GM12874 (cell line): ENCODE results near the gene SKOR2.
A peak's percentile ranks its signal among the peaks of the same experiment; 100 is the strongest.

Experiments
- TF ChIP-seq, protein P1 (sequence below): IDR thresholded peaks from 2 replicates; pipeline ENCODE4 v1.5.1; 2011; ENCODE audit warnings: low read depth, mild to moderate bottlenecking, control low read depth, low read length, moderate library complexity; ENCODE audit not compliant: insufficient read depth

Gene SKOR2

DNA sequence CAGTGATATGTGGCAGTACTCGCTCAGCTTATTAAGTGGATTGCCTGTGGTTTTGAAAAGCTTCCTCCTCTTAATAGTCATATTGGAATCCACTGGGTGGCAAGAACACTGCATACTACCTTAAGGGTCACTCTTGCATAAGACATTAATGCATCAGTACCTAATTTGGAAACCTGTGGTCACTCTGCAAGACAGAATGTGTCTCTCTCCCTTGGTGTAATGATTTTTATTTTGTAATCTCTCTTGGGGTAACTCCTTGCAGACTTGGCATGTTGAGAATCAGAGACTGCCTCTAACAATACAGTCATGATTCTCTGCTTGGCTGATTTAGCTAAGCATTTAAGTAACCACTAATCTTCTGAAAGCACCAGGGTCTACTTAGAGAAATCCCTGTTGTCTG, 42.3 kb downstream of the SKOR2 start:
- TF ChIP-seq, protein P1, sequence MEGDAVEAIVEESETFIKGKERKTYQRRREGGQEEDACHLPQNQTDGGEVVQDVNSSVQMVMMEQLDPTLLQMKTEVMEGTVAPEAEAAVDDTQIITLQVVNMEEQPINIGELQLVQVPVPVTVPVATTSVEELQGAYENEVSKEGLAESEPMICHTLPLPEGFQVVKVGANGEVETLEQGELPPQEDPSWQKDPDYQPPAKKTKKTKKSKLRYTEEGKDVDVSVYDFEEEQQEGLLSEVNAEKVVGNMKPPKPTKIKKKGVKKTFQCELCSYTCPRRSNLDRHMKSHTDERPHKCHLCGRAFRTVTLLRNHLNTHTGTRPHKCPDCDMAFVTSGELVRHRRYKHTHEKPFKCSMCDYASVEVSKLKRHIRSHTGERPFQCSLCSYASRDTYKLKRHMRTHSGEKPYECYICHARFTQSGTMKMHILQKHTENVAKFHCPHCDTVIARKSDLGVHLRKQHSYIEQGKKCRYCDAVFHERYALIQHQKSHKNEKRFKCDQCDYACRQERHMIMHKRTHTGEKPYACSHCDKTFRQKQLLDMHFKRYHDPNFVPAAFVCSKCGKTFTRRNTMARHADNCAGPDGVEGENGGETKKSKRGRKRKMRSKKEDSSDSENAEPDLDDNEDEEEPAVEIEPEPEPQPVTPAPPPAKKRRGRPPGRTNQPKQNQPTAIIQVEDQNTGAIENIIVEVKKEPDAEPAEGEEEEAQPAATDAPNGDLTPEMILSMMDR, result no peak

DNA sequence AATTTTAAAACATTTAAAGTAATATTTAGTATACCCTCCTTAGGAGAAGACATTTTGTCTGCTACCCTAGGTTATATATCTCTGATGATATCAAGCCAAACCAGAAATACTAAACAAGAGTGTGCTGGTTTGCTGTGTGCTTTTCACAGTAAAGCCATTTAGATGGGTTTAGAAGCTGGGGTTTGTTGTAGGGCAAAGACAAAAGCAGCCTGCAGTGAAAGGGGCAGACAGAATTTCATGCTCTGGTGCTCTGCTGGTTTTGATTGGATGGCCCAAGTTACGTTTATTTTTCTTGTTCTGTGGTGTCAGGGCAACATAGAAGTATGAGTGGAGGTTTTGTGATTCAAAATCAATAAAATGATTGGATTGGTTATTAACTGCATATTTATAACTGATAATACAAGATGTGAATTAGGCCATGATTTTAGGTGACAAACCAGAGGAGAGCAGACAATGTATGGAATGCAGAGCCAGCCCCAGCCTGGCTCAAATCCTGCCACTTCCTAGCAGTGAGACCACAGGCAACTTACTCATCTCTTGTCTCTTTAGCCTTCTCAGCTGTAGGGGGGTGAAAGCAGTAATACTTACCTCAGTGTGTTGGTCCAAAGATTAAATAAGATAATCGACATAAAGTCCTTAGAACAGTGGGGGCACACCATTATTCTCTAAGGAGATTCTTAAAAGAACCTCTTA, 44.4 kb downstream of the SKOR2 start:
- TF ChIP-seq, protein P1, result no peak

DNA sequence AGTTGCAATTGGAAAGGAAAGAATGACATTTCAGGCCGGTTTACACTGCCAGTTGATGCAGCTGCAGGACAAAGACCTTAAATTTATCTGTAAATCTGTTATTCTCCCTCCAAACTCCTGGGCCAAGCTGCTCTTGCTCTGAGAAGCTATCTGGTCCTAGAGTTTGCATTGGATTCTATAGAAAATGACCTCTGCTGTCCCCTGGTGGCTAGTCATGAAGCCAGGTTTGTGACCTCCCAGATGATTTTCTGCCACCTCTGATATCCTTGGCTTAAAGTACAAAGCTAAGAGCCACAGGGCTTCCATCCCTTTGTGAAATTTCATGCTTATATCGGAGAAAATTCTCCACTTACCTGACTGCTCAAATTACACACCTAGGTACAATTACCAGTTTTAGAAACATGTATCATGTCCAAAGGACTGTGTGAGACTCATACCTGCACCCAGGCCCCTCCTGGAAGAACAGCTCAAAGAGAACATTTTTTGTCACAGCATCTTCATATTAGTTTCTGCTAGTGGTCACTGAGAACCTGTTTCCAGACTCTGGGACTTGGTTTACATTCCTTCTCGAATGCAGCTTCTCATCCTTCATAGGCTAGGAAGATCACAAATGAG, 46.4 kb downstream of the SKOR2 start:
- TF ChIP-seq, protein P1, result peak; percentile 80

DNA sequence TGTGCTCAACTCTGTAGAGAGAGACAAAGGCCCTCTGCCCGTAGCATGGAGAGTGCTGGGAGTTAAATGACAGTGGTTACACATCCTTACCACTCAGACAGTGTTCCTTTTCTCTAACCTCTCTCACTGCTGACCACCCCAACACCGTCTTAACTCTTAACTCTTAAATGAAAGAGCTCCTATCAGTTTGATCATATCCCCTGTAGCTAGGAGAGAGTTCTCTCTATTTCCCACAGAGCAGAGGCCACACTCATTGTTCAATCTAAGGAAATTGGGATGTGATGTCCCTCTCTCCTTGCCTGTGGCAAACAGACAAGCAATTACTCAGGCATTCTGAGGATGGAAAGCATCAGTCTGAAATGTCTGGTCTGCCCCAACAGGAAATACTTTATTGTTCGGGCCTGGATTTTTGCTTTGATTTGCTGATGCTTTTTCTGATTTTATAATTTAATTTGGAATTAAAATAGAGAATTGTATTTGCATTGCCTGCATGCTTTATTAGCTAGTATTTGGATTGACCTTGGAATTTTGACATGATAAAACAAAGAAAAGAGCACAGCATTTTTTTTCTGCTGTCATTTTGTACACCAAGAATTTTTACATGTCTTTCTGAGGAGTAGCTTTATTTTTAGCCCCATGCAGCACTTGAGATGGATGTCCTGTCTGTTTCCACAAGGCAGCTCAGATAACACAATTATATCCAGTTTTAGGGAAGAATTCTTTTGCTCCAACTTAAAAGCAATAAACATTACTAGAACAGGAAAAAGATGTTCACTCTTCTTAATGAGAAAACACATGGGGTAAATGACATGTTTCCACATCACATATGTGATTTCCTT, 47.6 kb downstream of the SKOR2 start:
- TF ChIP-seq, protein P1, result no peak

DNA sequence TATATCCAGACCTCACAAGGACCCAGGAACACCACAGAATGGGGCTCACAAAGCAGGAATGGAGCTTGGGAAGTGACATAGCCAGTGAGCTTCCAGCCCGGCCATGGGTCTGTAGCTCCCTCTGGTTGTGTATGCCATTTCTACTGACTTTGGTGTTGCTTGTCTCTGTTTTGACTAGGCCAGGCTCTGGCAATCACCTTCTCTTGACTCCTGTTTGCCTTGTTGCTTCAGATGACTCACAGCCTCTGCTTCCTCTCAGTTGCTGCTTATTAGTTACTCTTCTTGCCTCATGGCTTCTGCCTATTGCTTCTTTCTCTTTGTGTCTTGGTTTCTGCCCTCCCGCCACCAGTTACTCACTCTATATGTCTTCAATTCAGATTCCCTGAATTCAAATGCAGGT, 59.5 kb downstream of the SKOR2 start:
- TF ChIP-seq, protein P1, result no peak

DNA sequence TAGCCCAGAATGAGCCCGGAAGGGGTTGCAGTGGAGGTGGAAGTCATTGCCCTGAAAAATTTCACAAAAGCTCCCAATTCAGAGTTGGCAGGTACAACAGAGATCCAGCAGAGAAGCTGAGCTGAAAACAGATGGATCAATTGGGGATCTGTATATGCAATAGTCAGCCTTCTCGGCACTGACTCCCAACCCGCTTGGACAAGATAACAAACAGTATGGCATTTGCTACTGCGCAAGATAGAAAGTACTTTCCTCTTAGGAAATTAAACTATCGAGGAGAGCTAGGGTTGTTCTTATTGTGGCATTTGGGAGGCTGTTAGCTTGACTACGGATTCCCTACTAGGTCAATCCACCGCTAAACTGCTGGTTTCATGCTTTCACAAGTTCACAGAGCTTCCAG, 63.7 kb downstream of the SKOR2 start:
- TF ChIP-seq, protein P1, result no peak

DNA sequence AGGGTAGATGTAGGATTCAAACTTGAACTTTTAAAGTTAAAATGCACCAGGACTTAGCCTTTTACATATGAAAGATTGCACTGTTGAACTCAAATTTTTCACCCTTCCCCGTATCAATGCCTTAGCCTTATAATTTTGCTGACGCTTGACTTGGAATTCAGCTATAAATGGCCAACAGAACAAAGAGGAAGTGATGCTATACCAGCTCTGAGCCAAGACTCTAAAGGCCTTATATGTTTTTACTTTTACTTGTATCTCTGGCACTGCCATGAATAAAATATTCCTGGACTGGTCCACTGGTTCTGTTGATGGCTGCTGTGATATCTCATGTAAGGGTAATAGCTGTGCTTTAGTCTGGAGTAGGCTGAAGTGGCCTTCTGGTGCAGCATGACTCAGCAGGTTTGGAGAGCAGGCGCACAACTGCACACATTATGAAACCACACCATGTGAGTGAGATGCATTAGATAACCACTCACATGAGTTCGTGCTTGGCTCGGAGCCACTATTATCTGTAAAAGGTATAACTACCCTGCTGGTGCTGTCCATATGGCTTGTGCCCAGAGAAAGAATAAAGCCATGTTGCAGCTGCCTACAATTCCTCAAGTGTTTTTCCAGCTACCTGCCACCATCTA, 66.9 kb downstream of the SKOR2 start:
- TF ChIP-seq, protein P1, result no peak
